SK-N-SH treated with all-trans-retinoic acid at 6 μM for 48 hours (cell line): ENCODE data around the gene HES6.

Experiments
- ARNTL ChIP-seq: fragments of 450-650 bp; formaldehyde crosslinking; IDR thresholded peaks from 2 replicates; pipeline ENCODE4 v1.5.0; 2020; ENCODE audit warnings: low read depth, mild to moderate bottlenecking, moderate library complexity, borderline replicate concordance
- BACH2 ChIP-seq: fragments of 250-450 bp; sonication (Bioruptor Pico); IDR thresholded peaks from 2 replicates; pipeline ENCODE4 v1.9.0; 2021; ENCODE audit warnings: mild to moderate bottlenecking, borderline replicate concordance
- CREB5 ChIP-seq: fragments of 250-450 bp; sonication (Bioruptor Pico); IDR thresholded peaks from 2 replicates; pipeline ENCODE4 v1.5.1; 2020; ENCODE audit warnings: low read depth, mild to moderate bottlenecking, moderate library complexity
- CSDC2 ChIP-seq: fragments of 250-450 bp; sonication (Bioruptor Pico); IDR thresholded peaks from 2 replicates; pipeline ENCODE4 v1.5.0; 2020; ENCODE audit warnings: mild to moderate bottlenecking, moderate library complexity
- GLIS3 ChIP-seq: fragments of 250-450 bp; sonication (Bioruptor Pico); IDR thresholded peaks from 2 replicates; pipeline ENCODE4 v1.5.0; 2020; ENCODE audit warnings: mild to moderate bottlenecking, moderate library complexity
- PATZ1 ChIP-seq: fragments of 250-450 bp; sonication (Bioruptor Pico); IDR thresholded peaks from 2 replicates; pipeline ENCODE4 v1.8.0; 2020; ENCODE audit warnings: mild to moderate bottlenecking, moderate library complexity, borderline replicate concordance
- POU6F1 ChIP-seq: fragments of 250-450 bp; sonication (Bioruptor Pico); IDR thresholded peaks from 2 replicates; pipeline ENCODE4 v1.8.0; 2021; ENCODE audit warnings: low read depth, mild to moderate bottlenecking, moderate library complexity, borderline replicate concordance
- PPARA ChIP-seq: fragments of 250-450 bp; sonication (Bioruptor Pico); IDR thresholded peaks from 2 replicates; pipeline ENCODE4 v1.5.0; 2020; ENCODE audit warnings: mild to moderate bottlenecking, borderline replicate concordance
- RARB ChIP-seq: fragments of 250-450 bp; sonication (Bioruptor Pico); IDR thresholded peaks from 2 replicates; pipeline ENCODE4 v1.8.0; 2021; ENCODE audit warnings: mild to moderate bottlenecking, moderate library complexity
- SNAI2 ChIP-seq: fragments of 250-450 bp; sonication (Bioruptor Pico); IDR thresholded peaks from 2 replicates; pipeline ENCODE4 v1.5.0; 2020; ENCODE audit warnings: mild to moderate bottlenecking, moderate library complexity
- TOX ChIP-seq: fragments of 250-450 bp; sonication (Bioruptor Pico); IDR thresholded peaks from 2 replicates; pipeline ENCODE4 v1.8.0; 2021; ENCODE audit warnings: mild to moderate bottlenecking, moderate library complexity, borderline replicate concordance
- ZFP3 ChIP-seq: fragments of 250-450 bp; sonication (Bioruptor Pico); IDR thresholded peaks from 2 replicates; pipeline ENCODE4 v1.5.0; 2020; ENCODE audit warnings: mild to moderate bottlenecking, moderate library complexity
- ZFP30 ChIP-seq: fragments of 450-650 bp; formaldehyde crosslinking; IDR thresholded peaks from 2 replicates; pipeline ENCODE4 v1.5.0; 2022; ENCODE audit warnings: mild to moderate bottlenecking, moderate library complexity
- ZNF70 ChIP-seq: fragments of 450-650 bp; formaldehyde crosslinking; IDR thresholded peaks from 2 replicates; pipeline ENCODE4 v1.5.0; 2020; ENCODE audit warnings: mild to moderate bottlenecking, moderate library complexity

DNA sequence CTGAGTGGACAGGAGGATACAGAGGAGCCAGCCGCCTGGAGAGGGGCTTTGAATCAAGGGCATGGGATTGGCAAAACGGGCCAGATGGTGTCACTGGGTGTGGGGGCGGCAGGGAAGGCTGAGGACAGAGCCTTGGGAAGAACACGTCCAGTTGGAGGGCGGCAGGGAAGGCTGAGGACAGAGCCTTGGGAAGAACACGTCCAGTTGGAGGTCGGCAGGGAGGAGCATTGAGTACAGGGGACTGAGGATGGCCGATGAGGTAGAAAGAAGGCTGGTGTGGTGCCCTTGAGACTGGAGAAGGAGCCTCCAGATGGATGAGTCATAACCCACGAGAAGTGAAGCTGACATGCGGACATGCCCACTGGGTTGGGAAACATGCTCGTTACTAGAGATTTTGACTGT lies 4.5 kb downstream of the HES6 start:
- TF ChIP-seq GLIS3 (CRISPR knock-in tag) (no peak), RARB (CRISPR knock-in tag) (no peak), ZNF70 (CRISPR knock-in tag) (no peak), ZFP3 (CRISPR knock-in tag) (no peak), PPARA (CRISPR knock-in tag) (no peak), CSDC2 (CRISPR knock-in tag) (no peak), ZFP30 (no peak), CREB5 (CRISPR knock-in tag) (no peak), PATZ1 (CRISPR knock-in tag) (no peak), SNAI2 (CRISPR knock-in tag) (no peak), ARNTL (CRISPR knock-in tag) (no peak), TOX (CRISPR knock-in tag) (no peak), BACH2 (no peak), POU6F1 (CRISPR knock-in tag) (no peak)
